H1 (cell line): ENCODE measurements around the gene SPINK7. TPM values are rescaled to one million over a fixed set of nuclear protein-coding genes. Genes with fewer than 3 reads are reported as not detected.
"Not testable (repeated sequence)": the region's sequence is repeated elsewhere in the genome, so short reads cannot be mapped to it uniquely, and the experiment has no call there.

Source experiments
- CTCF ChIA-PET: fragments of 300-600 bp; sonication (Branson Sonifier 250); formaldehyde crosslinking; loops from one replicate; lab custom pipeline; 2021; ENCODE audit not compliant: partially characterized antibody; lab: Charles Lee
- POLR2A ChIA-PET: fragments of 300-600 bp; sonication (Branson Sonifier 250); formaldehyde crosslinking; loops from one replicate; lab custom pipeline; 2021; ENCODE audit warnings: inconsistent platforms; ENCODE audit not compliant: partially characterized antibody; lab: Charles Lee
- DNase-seq, 2 experiments: peaks; one replicate each; pipeline versions ENCODE4 v3.0.0 to v3.0.0-alpha.2; 2010 to 2022; ENCODE audit warnings: low spot score in 2 of 2, low read depth in 1 of 2, mixed read lengths in 1 of 2
- FAIRE-seq: peaks from 2 replicates; lab custom pipeline; 2011; peaks lifted over from hg19 to GRCh38; lab: Jason Lieb, UNC
- H2AFZ ChIP-seq: 2 replicates; pipeline ENCODE4 v1.8.1; 2012; ENCODE audit warnings: low read length, inconsistent platforms
- H2AK5ac ChIP-seq: 2 replicates; pipeline ENCODE4 v1.6.1; 2013; ENCODE audit warnings: low read depth, low read length
- H2BK120ac ChIP-seq: replicated peaks from 2 replicates; pipeline ENCODE3; 2013; ENCODE audit warnings: low read depth, low read length, inconsistent platforms
- H2BK12ac ChIP-seq: 2 replicates; pipeline ENCODE4 v1.6.1; 2013; ENCODE audit warnings: low read depth, low read length
- H2BK15ac ChIP-seq: 2 replicates; pipeline ENCODE4 v1.6.1; 2013; ENCODE audit warnings: low read length
- H2BK20ac ChIP-seq: 2 replicates; pipeline ENCODE4 v1.6.1; 2013; ENCODE audit warnings: low read length
- H2BK5ac ChIP-seq: 2 replicates; pipeline ENCODE4 v1.6.1; 2013; ENCODE audit warnings: low read depth, low read length
- H3K14ac ChIP-seq: 2 replicates; pipeline ENCODE4 v1.6.1; 2013; ENCODE audit warnings: inconsistent platforms; ENCODE audit not compliant: insufficient read length
- H3K18ac ChIP-seq: 2 replicates; pipeline ENCODE4 v1.6.1; 2013; ENCODE audit warnings: low read length; ENCODE audit errors: extremely low read depth
- H3K23ac ChIP-seq: 2 replicates; pipeline ENCODE4 v1.6.1; 2013; ENCODE audit warnings: inconsistent platforms; ENCODE audit not compliant: insufficient read length
- H3K23me2 ChIP-seq: 2 replicates; pipeline ENCODE4 v1.6.1; 2013; ENCODE audit warnings: low read depth, low read length
- H3K27ac ChIP-seq: 2 replicates; pipeline ENCODE4 v1.6.1; 2011; ENCODE audit warnings: low read depth, low read length, inconsistent platforms
- H3K27me3 ChIP-seq, 4 experiments: replicated peaks in 1 of 4; 1 replicate in 1 of 4; 2 replicates in 3 of 4; pipeline versions ENCODE4 v1.6.1 to v1.8.1; 2011 to 2013; ENCODE audit warnings: low read length in 3 of 4, mild to moderate bottlenecking in 3 of 4, inconsistent platforms in 2 of 4, mixed read lengths in 2 of 4, moderate library complexity in 1 of 4; ENCODE audit not compliant: control insufficient read depth in 3 of 4, insufficient read depth in 3 of 4; ENCODE audit errors: extremely low read depth in 1 of 4
- H3K36me3 ChIP-seq, 4 experiments: 2 replicates each; pipeline versions ENCODE4 v1.6.1 to v1.8.1; 2011 to 2013; ENCODE audit warnings: mild to moderate bottlenecking in 4 of 4, low read length in 3 of 4, moderate library complexity in 2 of 4, control low read depth in 1 of 4, inconsistent platforms in 1 of 4; ENCODE audit not compliant: insufficient read depth in 4 of 4, control insufficient read depth in 2 of 4
- H3K4ac ChIP-seq: replicated peaks from 2 replicates; pipeline ENCODE3; 2013; ENCODE audit warnings: low read length, low read depth, mixed read lengths, inconsistent platforms; ENCODE audit not compliant: insufficient read length
- H3K4me1 ChIP-seq, 4 experiments: replicated peaks in 1 of 4; 1 replicate in 1 of 4; 2 replicates in 3 of 4; pipeline versions ENCODE4 v1.6.1 to v1.8.1; 2011 to 2013; ENCODE audit warnings: low read length in 3 of 4, inconsistent platforms in 2 of 4, mixed read lengths in 1 of 4; ENCODE audit not compliant: insufficient read depth in 4 of 4, control insufficient read depth in 3 of 4
- H3K4me2 ChIP-seq, 2 experiments: 2 replicates each; pipeline versions ENCODE4 v1.6.1 to v1.8.1; 2011 to 2013; ENCODE audit warnings: low read depth in 2 of 2, low read length in 2 of 2, control low read depth in 1 of 2, inconsistent platforms in 1 of 2, mild to moderate bottlenecking in 1 of 2; ENCODE audit not compliant: insufficient read depth in 1 of 2
- H3K4me3 ChIP-seq, 4 experiments: fragments of 200-600, 300-600 bp in 1 of 4; sonication (generic), shearing (Covaris generic), sonication (Bioruptor Twin) in 1 of 4; 2 replicates each; pipeline versions ENCODE4 v1.5.1 to v1.8.1; 2011 to 2016; ENCODE audit warnings: low read length in 4 of 4, low read depth in 3 of 4, control low read depth in 2 of 4, inconsistent platforms in 2 of 4, mild to moderate bottlenecking in 2 of 4, mixed read lengths in 1 of 4, moderate library complexity in 1 of 4; ENCODE audit not compliant: insufficient read depth in 2 of 4; ENCODE audit errors: extremely low read depth in 1 of 4
- H3K56ac ChIP-seq: replicated peaks from 2 replicates; pipeline ENCODE3; 2013; ENCODE audit warnings: low read depth, mild to moderate bottlenecking, mixed read lengths, low read length, inconsistent platforms; ENCODE audit not compliant: insufficient read length
- H3K79me1 ChIP-seq: 2 replicates; pipeline ENCODE4 v1.6.1; 2013; ENCODE audit warnings: low read depth, low read length, control low read depth
- H3K79me2 ChIP-seq, 2 experiments: 2 replicates each; pipeline versions ENCODE4 v1.6.1 to v1.8.1; 2012 to 2013; ENCODE audit warnings: low read length in 2 of 2, mild to moderate bottlenecking in 2 of 2, inconsistent platforms in 1 of 2; ENCODE audit not compliant: insufficient read depth in 2 of 2, control insufficient read depth in 1 of 2
- H3K9ac ChIP-seq, 4 experiments: replicated peaks in 1 of 4; 1 replicate in 1 of 4; 2 replicates in 3 of 4; pipeline versions ENCODE4 v1.6.1 to v1.8.1; 2011 to 2013; ENCODE audit warnings: low read depth in 3 of 4, low read length in 3 of 4, control low read depth in 2 of 4, mild to moderate bottlenecking in 2 of 4, moderate library complexity in 2 of 4, inconsistent platforms in 1 of 4; ENCODE audit errors: extremely low read depth in 1 of 4
- H3K9me3 ChIP-seq, 2 experiments: 2 replicates each; pipeline versions ENCODE4 v1.6.1 to v1.8.1; 2012 to 2013; ENCODE audit warnings: mild to moderate bottlenecking in 2 of 2, moderate library complexity in 2 of 2, control low read depth in 1 of 2, inconsistent platforms in 1 of 2, low read depth in 1 of 2, low read length in 1 of 2, mixed read lengths in 1 of 2; ENCODE audit not compliant: insufficient read depth in 2 of 2
- H4K20me1 ChIP-seq, 2 experiments: replicated peaks in 1 of 2; 2 replicates each; pipeline versions ENCODE3 to v1.8.1; 2011 to 2013; ENCODE audit warnings: inconsistent platforms in 2 of 2, low read length in 2 of 2, mild to moderate bottlenecking in 1 of 2; ENCODE audit not compliant: insufficient read depth in 2 of 2, control insufficient read depth in 1 of 2
- H4K5ac ChIP-seq: 2 replicates; pipeline ENCODE4 v1.6.1; 2013; ENCODE audit warnings: low read length, low read depth, mixed read lengths, inconsistent platforms; ENCODE audit not compliant: insufficient read length
- H4K8ac ChIP-seq: 2 replicates; pipeline ENCODE4 v1.8.0; 2013; ENCODE audit warnings: mild to moderate bottlenecking, moderate library complexity, low read length, inconsistent platforms; ENCODE audit not compliant: insufficient read depth; ENCODE audit errors: extremely low read depth
- H4K91ac ChIP-seq: replicated peaks from 2 replicates; pipeline ENCODE3; 2013; ENCODE audit warnings: low read length, mixed read lengths, inconsistent platforms; ENCODE audit not compliant: insufficient read length
- ASH2L ChIP-seq: fragments of 200-600, 300-600 bp; sonication (generic); IDR thresholded peaks from one replicate; pipeline ENCODE4 v1.7.1; 2017; ENCODE audit warnings: low read length
- CTCF ChIP-seq, 3 experiments: IDR thresholded peaks; 1 replicate in 2 of 3; 2 replicates in 1 of 3; pipeline versions ENCODE4 v1.5.1 to v1.6.1; 2011; ENCODE audit warnings: low read length in 3 of 3, mild to moderate bottlenecking in 3 of 3, inconsistent platforms in 2 of 3, low read depth in 1 of 3, moderate library complexity in 1 of 3; ENCODE audit not compliant: insufficient read depth in 1 of 3; ENCODE audit errors: control extremely low read depth in 1 of 3
- GABPA ChIP-seq: IDR thresholded peaks from 2 replicates; pipeline ENCODE4 v1.6.1; 2011; ENCODE audit warnings: mild to moderate bottlenecking, low read length, moderate library complexity, borderline replicate concordance; ENCODE audit not compliant: insufficient read depth
- HDAC6 ChIP-seq: IDR thresholded peaks from one replicate; pipeline ENCODE4 v1.7.1; 2012; ENCODE audit warnings: low read depth, mild to moderate bottlenecking, inconsistent platforms, low read length, moderate library complexity
- KDM1A ChIP-seq: fragments of 200-600, 300-600 bp; sonication (generic); IDR thresholded peaks from 2 replicates; pipeline ENCODE4 v1.7.1; 2016; ENCODE audit warnings: mild to moderate bottlenecking, low read length, borderline replicate concordance
- POLR2A ChIP-seq, 2 experiments: IDR thresholded peaks; 1 replicate in 1 of 2; 2 replicates in 1 of 2; pipeline ENCODE4 v1.6.1; 2011; ENCODE audit warnings: low read depth in 2 of 2, low read length in 2 of 2, mild to moderate bottlenecking in 2 of 2; ENCODE audit errors: control extremely low read depth in 1 of 2
- SP2 ChIP-seq: IDR thresholded peaks from 2 replicates; pipeline ENCODE4 v1.6.1; 2012; ENCODE audit warnings: mild to moderate bottlenecking, low read length, inconsistent platforms
- SP4 ChIP-seq: IDR thresholded peaks from 2 replicates; pipeline ENCODE4 v1.6.1; 2012; ENCODE audit warnings: low read length, inconsistent platforms
- USF2 ChIP-seq: IDR thresholded peaks from 2 replicates; pipeline ENCODE4 v1.6.1; 2011; ENCODE audit warnings: low read length, improper control_type of control experiment
- WGBS, 2 experiments: shearing (Covaris generic) in 1 of 2; methylation state at CpG; one replicate each; pipeline versions ENCODE4 v1.1.6 to v1.1.7; 2013 to 2015; ENCODE audit warnings: low lambda C conversion rate in 2 of 2, mixed read lengths in 2 of 2, inconsistent platforms in 1 of 2, low coverage in 1 of 2, missing lambda C conversion rate in 1 of 2; ENCODE audit not compliant: insufficient replicate concordance in 2 of 2, insufficient coverage in 1 of 2, insufficient read length in 1 of 2; ENCODE audit errors: extremely low coverage in 1 of 2, missing lambda C conversion rate in 1 of 2; 5-methylcytosine and 5-hydroxymethylcytosine counted together
- polyA plus RNA-seq, 7 experiments: library from polyadenylated mRNA; depleted of rRNA in 3 of 7; stranded (reverse) in 5 of 7; unstranded in 2 of 7; fragments of >200 nt in 5 of 7; fragments of 200-250 nt in 2 of 7; gene quantifications; 1 replicate in 5 of 7; 2 replicates in 1 of 7; 4 replicates in 1 of 7; pipeline versions ENCODE4 v1.2.1 to v1.2.3, GENCODE V29; 2011 to 2013; ENCODE audit warnings: missing spikeins in 2 of 7, mixed read lengths in 2 of 7
- total RNA-seq: library from RNA; stranded (reverse); fragmentation: NEBNext Ultra II Directional; extraction: Animal tissue kit (Norgen Biotek cat#: 25700); gene quantifications from 2 replicates; pipeline ENCODE4 v1.2.1, GENCODE V29; 2021

The SPINK7 gene
- total and polyA plus RNA-seq, 2 of the 8 experiments (the other 6 are each of a cell fraction or from before 2014, with no cell fraction given): not detected

DNA sequence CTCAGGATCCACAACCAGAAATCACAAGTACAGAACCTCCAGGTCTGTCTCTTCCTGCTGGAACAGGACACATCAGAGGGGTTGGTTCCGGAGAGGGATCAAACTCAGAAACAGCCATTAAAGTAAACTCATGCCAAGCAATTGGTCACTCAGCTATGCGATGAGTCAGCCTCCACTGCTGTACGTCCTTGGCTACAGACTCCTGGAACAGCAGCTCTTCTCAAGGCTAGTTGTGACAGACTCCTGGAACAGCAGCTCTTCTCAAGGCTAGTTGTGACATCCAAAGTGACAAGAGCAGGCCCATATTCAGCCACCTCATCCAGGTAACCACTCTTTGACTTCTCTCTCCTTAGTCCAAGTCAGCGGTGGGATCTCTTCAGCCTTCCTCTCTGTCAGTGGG is 43.7 kb upstream of the SPINK7 start, which contains the start of gene SPINK13 (continued):
- TF ChIP-seq USF2 (no peak), GABPA (no peak), SP4 (no peak), SP2 (no peak), HDAC6 (no peak), KDM1A (no peak), ASH2L (no peak), CTCF (IDR thresholded peaks at IDR 0.05; ENCODE audit: control extremely low read depth in 1 of 3, insufficient read depth in 1 of 3, low read depth in 1 of 3, low read length in 3 of 3) (no peak), POLR2A (IDR thresholded peaks at IDR 0.05; ENCODE audit: control extremely low read depth in 1 of 2, low read depth in 2 of 2, low read length in 2 of 2) (no peak)

DNA sequence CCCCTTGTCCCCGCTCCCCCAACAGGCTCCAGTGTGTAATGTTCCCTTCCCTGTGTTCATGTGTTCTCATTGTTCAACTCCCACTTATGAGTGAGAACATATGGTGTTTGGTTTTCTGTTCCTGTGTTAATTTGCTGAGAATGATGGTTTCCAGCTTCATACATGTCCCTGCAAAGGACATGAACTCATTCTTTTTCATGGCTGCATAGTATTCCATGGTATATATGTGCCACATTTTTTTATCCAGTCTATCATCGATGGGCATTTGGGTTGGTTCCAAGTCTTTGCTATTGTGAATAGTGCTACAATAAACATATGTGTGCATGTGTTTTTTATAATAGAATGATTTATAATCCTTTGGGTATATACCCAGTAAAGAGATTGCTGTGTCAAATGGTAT is 37.1 kb upstream of the SPINK7 start:
- H3K27ac ChIP-seq, H4K20me1 ChIP-seq, DNase-seq, POLR2A ChIA-PET, H2BK12ac ChIP-seq, H3K4me2 ChIP-seq, CTCF ChIA-PET, H3K23ac ChIP-seq, FAIRE-seq, H3K4ac ChIP-seq, H3K36me3 ChIP-seq, H2BK5ac ChIP-seq, H4K5ac ChIP-seq, H3K23me2 ChIP-seq, H3K14ac ChIP-seq, H3K9ac ChIP-seq, H2BK20ac ChIP-seq, H2AK5ac ChIP-seq, H4K8ac ChIP-seq, H2BK15ac ChIP-seq, H4K91ac ChIP-seq, H3K56ac ChIP-seq, H2AFZ ChIP-seq, H3K4me3 ChIP-seq, H3K9me3 ChIP-seq, H3K79me1 ChIP-seq, H3K79me2 ChIP-seq, H2BK120ac ChIP-seq, H3K4me1 ChIP-seq, H3K27me3 ChIP-seq, H3K18ac ChIP-seq: not testable (repeated sequence)
- 90% methylated on average over 2 of the region's 2 CpGs; no CpG with 5 or more reads in 1 of the 2 experiments for WGBS, 2 experiments
